ENCODE results near the gene BTBD7.

DNA sequence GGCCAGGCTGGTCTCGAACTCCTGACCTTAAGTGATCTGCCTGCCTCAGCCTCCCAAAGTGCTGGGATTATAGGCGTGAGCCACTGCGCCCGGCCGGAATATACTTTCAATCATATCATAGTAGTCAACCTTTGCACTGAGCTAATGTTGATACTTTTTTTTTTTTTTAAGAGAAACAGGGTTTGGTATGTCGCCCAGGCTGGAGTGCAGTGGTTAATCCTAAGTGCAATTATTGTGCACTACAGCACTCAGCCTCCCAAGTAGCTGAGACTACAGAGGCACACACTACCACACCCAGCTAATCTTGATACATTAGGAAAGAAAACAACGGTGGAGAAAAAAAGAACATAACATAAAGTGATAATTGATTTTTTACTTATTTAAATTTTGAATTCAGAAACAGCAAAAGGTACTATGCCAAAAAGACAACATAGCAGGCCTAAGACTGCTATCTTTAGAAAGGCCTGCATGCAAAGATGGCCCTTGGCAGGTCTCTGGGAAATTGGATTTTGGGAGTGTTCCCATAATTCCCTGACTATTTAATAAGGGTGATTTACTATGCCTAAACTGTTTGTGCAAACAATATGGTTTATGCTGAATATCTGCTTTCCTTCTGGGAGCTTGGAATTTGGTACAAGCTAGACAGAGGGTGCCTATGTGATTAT, 15.5 kb downstream of the BTBD7 start:
- TF ChIP-seq ISL1 (CRISPR knock-in tag; IDR thresholded peaks at IDR 0.05), result no peak
- TF ChIP-seq ZNF565 (CRISPR knock-in tag; conservative IDR thresholded peaks at IDR 0.05; ENCODE audit: low read depth), result no peak
